Kidney capillary endothelial cell (primary cell): Measurements from ENCODE around the gene CAMTA1.
"Not testable (repeated sequence)": the region's sequence is repeated elsewhere in the genome, so short reads cannot be mapped to it uniquely, and the experiment has no call there.

Source experiments
- DNase-seq: peaks from one replicate; pipeline ENCODE4 v3.0.0-alpha.2; 2018; ENCODE audit warnings: low spot score

The CAMTA1 gene

DNA sequence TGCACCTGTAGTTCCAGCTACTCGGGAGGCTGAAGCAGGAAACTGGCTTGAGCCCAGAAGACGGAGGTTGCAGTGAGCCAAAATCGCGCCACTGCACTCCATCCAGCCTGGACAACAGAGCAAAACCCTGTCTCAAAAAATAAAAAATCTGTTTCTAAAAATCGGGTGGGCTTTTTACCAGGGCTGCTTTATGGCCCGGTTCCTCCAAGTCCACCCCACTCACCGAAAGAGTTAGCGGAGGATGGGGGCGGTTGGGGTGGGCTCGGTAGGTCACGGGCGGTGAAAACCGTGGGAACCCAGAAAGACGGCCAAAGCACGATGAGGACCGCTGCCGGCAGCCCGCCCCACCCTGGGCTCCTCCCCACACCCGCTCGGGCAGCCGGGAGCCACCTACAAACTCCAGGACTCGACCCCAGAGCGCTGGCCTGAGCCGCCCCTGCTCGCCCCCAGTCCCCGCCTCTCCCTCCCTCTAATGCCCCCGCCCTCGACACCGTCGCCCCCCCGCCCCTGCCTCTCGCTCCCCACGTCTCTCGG, 998.0 kb downstream of the CAMTA1 start:
- no peak for DNase-seq

DNA sequence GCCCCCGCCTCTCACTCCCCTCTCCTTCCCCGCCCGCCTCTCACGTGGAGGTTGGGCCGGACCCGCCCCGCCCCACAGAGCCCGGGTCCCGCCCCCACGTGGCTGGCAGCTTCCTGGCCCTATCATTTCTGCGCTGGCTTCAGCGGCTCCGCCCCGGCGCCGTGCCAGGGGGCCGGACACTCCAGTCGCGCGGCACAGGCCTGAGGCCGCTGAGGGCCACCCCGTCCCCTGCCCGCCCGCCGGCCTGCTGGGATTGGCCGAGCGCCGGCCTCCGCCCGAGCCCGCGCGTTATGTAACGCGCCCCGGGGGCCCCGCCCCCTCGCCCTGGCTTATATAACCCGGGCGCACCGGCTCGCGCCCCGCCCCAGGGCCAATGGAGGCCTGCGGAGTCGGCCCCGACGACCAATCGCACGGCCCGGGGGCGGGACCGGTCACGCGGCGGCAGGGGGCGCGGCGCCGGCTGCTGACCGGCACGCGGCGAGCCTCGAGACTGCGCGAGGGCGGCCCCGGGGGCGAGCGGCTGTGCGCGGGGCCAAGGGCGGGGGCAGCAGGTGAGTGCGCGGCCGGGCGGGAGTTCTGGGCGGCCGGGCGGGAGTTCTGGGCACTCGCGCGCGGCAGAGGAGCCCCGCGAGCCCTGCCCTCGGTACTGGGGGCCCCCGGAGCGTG, 998.7 kb downstream of the CAMTA1 start, which contains the start of gene PER3:
TSS of gene PER3 (plus strand) at position 466 of the 666 bp plus-strand sequence. CDS start 587 bp downstream, outside the sequence.
- peak; percentile 94 for DNase-seq

DNA sequence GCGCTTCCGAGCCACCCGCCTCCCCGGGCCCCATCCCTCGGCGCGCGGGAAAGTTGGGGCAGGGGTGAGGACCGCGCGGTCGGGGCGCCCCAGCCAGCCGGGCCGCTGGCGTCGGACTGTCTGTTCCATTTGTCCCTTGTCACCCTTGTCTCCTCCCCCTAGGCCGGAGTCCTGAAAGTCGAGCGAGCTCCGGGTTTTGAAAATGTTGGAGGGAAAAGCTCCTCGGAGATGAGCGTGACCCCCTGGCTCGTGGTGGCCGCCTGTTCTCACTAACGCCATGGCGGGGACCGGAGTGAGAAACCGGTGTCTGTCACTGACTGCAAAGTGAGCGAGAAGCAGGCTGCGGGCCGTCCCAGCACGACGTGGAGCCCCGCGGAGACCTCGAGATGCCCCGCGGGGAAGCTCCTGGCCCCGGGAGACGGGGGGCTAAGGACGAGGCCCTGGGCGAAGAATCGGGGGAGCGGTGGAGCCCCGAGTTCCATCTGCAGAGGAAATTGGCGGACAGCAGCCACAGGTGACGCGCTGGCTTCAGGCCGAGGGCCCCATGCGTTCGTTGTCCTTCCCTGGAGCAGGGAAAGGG, 999.3 kb downstream of the CAMTA1 start:
- no peak for DNase-seq

DNA sequence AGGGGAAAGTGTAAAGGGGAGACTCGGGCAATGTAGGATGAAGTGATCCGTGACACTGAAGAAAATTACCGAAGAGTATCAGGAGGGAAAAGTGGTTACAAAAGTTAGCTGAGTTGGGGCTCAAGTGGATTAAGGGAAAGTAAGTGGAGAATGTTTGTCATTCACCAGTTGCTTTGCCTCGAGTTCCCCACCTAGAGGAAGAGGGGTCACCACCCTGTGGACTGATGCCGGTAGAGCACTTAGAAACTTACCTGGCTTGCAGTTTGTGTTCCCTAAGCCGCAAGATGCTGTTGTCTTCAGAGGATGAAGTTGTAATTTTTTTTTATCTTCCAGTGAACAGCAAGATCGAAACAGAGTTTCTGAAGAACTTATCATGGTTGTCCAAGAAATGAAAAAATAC, 999.9 kb downstream of the CAMTA1 start:
- no peak for DNase-seq

DNA sequence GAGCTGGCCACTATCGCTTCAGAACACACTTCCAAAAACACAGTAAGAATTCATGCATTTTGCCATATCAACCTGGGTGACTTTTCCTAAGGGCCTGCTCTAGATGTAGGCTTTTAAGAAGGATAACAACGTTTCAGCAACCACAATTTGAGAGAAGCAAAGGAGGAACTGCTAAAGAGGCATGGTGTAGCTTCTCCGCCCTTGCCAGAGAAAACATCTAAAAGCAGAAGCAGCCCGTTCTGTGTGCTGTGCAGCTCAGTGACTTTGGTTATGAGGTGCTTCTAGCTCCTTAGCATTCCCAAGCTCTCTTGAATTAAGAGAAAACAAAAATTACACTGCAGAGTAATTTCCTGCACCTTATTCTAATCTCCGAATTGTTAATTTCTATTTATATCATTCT, 1001.5 kb downstream of the CAMTA1 start:
- no peak for DNase-seq

DNA sequence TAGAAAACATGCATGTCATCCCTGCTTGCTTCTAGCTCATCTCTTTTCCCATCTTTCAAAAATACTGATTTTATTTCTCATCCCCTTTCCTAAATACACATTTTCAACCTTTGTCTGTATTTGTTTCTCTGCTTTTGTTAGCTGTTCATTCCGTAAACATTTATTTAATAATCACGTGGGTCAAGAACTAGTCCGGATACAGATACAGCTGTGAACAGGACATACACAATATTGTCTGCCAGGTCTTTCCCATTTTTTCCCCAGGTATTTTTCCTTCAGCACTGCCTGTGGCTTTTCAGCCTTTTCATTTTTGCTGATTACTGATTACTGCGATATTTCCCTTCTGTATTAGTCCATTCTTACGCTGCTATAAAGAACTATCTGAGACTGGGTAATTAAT, 1004.6 kb downstream of the CAMTA1 start:
- no peak for DNase-seq

DNA sequence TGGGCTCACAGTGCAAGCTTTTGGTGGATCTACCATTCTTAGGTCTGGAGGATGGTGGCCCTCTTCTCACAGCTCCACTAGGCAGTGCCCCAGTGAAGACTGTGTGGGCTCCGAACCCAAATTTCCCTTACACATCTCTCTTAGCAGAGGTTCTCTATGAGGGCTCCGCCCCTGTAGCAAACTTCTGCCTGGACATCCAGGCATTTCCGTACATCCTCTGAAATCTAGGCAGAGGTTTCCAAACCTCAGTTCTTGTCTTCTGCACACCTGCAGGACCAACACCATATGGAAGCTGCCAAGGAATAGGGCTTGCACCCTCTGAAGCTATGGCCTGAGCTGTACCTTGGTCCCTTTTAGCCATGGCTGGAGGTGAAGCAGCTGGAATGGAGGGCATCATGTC, 1005.8 kb downstream of the CAMTA1 start:
- not testable (repeated sequence) for DNase-seq

DNA sequence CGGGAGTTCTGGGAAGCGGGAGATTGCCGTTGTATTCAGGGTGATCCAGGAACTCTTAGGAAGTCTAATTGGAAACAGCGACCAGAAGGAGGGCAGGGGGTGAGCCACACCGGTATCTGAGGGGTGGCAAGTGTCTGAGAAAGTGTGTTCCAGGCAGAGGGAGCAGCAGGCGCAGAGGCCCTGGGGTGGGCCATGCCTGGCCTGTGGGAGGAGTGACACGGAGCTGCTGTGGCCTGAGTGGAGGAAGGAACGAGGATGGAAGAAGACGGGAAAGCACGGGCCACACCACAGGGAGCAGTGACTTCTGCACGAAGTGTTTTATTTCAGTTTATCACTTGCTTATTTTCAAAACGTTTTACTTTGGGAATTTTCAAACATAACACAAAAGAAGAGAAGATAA, 1010.2 kb downstream of the CAMTA1 start:
- DNase-seq, result no peak

DNA sequence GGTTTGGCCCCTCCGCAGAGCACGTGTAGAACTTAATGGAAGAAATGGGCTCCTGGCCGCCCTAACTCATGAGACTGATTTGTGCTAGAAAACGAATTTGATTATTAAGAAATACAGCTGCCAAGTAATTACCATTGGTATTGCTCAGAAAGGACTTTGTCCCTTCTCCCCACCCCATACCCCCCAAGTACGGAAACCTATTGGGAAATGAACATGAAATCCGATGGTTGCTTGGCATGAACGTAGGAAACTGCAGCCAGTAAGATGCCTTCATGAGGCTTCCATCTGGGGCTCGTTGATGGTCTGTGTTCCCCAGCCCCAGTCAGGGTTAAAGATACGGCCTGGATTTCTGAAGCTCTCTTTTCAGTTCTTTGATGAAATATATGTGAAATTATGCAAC, 1020.2 kb downstream of the CAMTA1 start:
- no peak for DNase-seq

DNA sequence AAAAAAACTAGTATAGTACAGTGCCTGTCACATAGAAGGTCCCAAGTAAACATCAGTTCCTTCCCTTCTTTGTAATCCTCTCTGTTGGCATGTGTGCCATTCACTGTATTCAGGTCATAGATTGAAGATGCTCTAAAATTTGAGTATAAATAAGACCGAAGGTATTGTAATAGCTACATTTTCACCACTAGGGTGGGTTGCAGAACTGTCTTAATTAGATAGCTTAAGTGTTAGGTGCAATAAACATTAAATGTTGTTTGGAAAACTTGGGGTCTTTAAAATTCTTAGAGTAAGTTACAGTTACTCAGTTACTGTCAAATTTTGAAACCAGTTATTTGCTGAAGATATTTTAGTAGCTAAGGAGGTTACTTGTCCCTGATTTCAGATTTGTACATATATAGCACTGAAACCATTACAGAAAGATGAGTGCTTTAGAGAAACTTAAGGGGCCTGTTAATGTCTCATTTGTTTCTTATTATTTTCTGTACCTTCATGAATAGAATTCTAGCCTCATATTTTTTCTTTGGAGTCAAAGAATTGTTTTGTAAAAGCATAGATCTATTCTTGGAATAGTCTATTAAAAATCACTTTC, 1023.1 kb downstream of the CAMTA1 start:
- peak; percentile 43 for DNase-seq

DNA sequence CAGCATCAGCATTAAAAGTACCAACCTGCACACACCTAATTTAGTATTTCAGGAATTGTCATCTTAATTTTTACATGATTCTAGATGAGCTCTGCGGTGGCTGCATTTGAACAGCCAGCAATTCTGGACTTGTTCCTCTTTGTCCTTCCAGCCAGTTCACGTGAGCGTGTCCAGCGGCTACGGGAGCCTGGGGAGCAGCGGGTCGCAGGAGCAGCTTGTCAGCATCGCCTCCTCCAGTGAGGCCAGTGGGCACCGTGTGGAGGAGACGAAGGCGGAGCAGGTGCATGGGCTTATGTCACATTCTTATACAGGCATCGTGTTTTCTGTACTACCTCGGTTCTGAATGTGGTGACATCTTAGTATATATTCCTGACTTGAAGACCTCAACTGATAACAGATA, 1024.5 kb downstream of the CAMTA1 start:
- no peak for DNase-seq

DNA sequence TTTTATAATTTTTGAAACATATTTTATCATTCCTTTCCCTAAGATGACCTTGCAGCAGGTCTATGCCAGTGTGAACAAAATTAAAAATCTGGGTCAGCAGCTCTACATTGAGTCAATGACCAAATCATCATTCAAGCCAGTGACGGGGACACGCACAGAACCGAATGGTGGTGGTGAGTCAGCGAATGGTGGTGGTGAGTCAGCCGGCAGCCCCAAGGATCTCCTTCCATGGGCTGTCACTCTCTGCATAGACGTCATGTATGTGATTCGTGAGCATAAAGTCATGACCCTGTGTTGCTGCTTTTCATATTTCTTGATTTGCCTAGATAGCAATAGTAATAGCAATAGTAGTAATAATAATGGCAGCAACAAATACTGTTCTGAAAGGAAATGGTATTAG, 1025.1 kb downstream of the CAMTA1 start:
- peak; percentile 33 for DNase-seq

DNA sequence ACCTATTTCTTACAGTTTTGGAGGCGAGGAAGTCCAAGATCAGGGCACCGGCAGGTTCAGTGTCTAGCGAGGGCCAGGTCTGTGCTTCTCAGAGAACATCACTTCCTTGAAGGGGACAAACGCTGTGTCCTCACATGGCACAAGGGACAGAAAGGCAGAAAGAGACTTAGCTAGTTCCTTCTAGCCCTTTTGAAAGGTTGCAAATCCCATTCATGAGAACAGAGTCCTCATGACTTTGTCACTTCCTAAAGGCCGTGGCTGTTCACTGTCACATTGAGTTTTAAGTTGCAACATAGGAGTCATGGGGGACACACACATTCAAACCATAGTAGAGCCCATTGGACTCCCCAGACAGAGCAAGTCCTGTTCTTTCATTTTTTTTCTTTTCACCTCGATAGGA, 1026.2 kb downstream of the CAMTA1 start:
- DNase-seq, result no peak

DNA sequence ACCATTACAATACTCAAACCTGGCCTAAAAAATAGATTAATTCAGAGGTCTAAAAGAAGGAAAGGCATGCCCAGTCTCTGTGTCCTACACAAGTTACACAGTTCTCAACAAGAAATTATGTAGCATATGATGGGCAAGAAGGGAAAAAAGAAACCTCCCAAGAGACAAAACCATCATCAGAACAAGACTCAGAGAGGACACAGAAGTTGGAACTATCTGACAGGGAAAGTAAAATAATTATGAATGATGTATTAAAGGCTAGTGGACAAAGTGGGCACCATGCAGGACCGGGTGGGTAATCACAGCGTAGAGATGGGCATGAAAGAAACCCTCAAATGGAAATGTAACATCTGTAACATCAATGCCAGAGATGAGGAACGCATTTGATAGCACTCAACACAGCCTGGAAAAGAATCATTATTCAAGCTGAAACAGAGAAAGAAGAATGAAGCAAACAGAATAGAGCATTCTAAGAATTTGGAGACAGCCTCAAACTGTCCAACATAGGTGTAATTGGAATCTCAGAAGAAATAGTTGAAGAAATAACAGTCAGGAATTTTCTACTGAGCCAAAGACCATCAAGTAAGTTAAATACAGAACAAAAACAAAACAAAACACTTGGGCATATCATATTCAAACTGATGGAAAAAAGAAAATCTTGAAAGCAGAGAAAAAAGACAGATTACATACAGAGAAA, 1028.6 kb downstream of the CAMTA1 start:
- no peak for DNase-seq
